Right cardiac atrium (tissue), 5 donors: Measurements from ENCODE around the gene SLC25A43. TPM values are rescaled to one million over a fixed set of nuclear protein-coding genes. Genes with fewer than 3 reads are reported as not detected.

Source experiments
- ATAC-seq, 2 donors: fragments of 200-7000 bp; cut with Tn5 transposase; one replicate each; pipeline versions ENCODE4 v1.8.0 to v1.9.1; 2020; ENCODE audit warnings: moderate library complexity in 2 of 2, mild to moderate bottlenecking in 1 of 2
- DNase-seq, 3 donors: peaks; one replicate each; pipeline ENCODE4 v3.0.0-alpha.2; 2020
- H3K27ac ChIP-seq: one replicate; pipeline ENCODE4 v1.5.1; 2013; ENCODE audit warnings: mild to moderate bottlenecking, low read length, control low read depth, moderate library complexity
- H3K27me3 ChIP-seq: one replicate; pipeline ENCODE4 v1.6.1; 2013; ENCODE audit not compliant: control insufficient read depth, insufficient read depth
- H3K4me1 ChIP-seq: one replicate; pipeline ENCODE4 v1.6.1; 2013; ENCODE audit warnings: low read length; ENCODE audit not compliant: control insufficient read depth, insufficient read depth
- H3K4me3 ChIP-seq: one replicate; pipeline ENCODE4 v1.5.1; 2013; ENCODE audit warnings: low read length, control low read depth
- H3K9me3 ChIP-seq: one replicate; pipeline ENCODE4 v1.6.1; 2013; ENCODE audit warnings: low read length; ENCODE audit not compliant: control insufficient read depth
- WGBS: extraction: QIAGEN DNeasy Blood & Tissue Kit; methylation state at CpG from one replicate; pipeline ENCODE4 v1.1.7; 2013; 5-methylcytosine and 5-hydroxymethylcytosine counted together
- intact Hi-C, 4 donors: fragments of 100-400 bp; cut with DNase I; formaldehyde crosslinking; loops; one replicate each; pipeline versions ENCODE4 v1.11.0 to v1.14.0; 2022 to 2023
- polyA plus RNA-seq: library from polyadenylated mRNA; stranded (reverse); fragments of 200-250 nt; gene quantifications from one replicate; pipeline ENCODE4 v1.2.3, GENCODE V29; 2013
- total RNA-seq, 4 donors: library from RNA; stranded (reverse); fragmentation: NEBNext Ultra II Directional; extraction: Animal tissue kit (Norgen Biotek cat#: 25700); gene quantifications; one replicate each; pipeline ENCODE4 v1.2.1, GENCODE V29; 2021
- donor health status: healthy with polysubstance abuse.
- donor health status: DM: no; HTN: yes; CAD: no.
- donor health status: DM: no; HTN: no; CAD: no.
- donor health status: DM: no; HTN: yes; CAD: no; lungs with severe emphysema.
- donor health status: DM: yes; HTN: yes; CAD: no.

SLC25A43 gene
- total and polyA plus RNA-seq, 5 donors: 3.9 to 6.0 (median 4.9) TPM

- H3K27me3 ChIP-seq: no peaks in the 10 kb centered on the region
- ATAC-seq: no peak
- no peaks in the 10 kb centered on the region for H3K9me3 ChIP-seq
- H3K4me3 ChIP-seq: no peak overlapping the region
- peaks cover 10% of the 10 kb centered on the region for H3K4me1 ChIP-seq
- DNase-seq: no peak
- intact Hi-C loops: no loop called here
- no peak overlapping the region for H3K27ac ChIP-seq
- 85% methylated on average over 13 of the region's 13 CpGs for WGBS
Measured at GRCh38 chrX:119500061-119500800, 101.1 kb downstream of the SLC25A43 start.

GRCh38 chrX:119501511-119502148, 102.5 kb downstream of the SLC25A43 start:
- no peak for ATAC-seq
- intact Hi-C loops: no loop called here

GRCh38 chrX:119502727-119503483, 103.8 kb downstream of the SLC25A43 start:
- Histone ChIP-seq H3K9me3 (no peaks in the 10 kb centered on the region), H3K27me3 (no peaks in the 10 kb centered on the region), H3K4me1 (peaks cover 10% of the 10 kb centered on the region), H3K4me3 (no peak overlapping the region), H3K27ac (no peak overlapping the region)
- 43% methylated on average over 11 of the region's 11 CpGs for WGBS
- DNase-seq: no peak
- ATAC-seq: peak; percentile 50 to 51
- intact Hi-C loops: no loop called here

More at GRCh38 chrX:119501511-119502148, 102.5 kb downstream of the SLC25A43 start:
- peaks cover 10% of the 10 kb centered on the region for H3K4me1 ChIP-seq
- no peaks in the 10 kb centered on the region for H3K27me3 ChIP-seq
- 90% methylated on average over 7 of the region's 7 CpGs for WGBS
- no peak overlapping the region for H3K4me3 ChIP-seq
- no peak overlapping the region for H3K27ac ChIP-seq
- DNase-seq: no peak
- H3K9me3 ChIP-seq: no peaks in the 10 kb centered on the region

- WGBS: 12% methylated on average over 2 of the region's 2 CpGs
- H3K4me3 ChIP-seq: no peak overlapping the region
- peaks cover 10% of the 10 kb centered on the region for H3K4me1 ChIP-seq
- ATAC-seq (peak; percentile 14 to 63), DNase-seq (no peak)
- intact Hi-C loops: no loop called here
- no peaks in the 10 kb centered on the region for H3K9me3 ChIP-seq
- no peaks in the 10 kb centered on the region for H3K27me3 ChIP-seq
- H3K27ac ChIP-seq: no peak overlapping the region
Measured at GRCh38 chrX:119503484-119503861, 104.3 kb downstream of the SLC25A43 start.

Other genes starting within 250 kb of the SLC25A43 start
- gene PGRMC1, start 163.1 kb upstream of the SLC25A43 start, total RNA-seq: 10 to 100 TPM; 26.9 to 38.0 (median 30.6) TPM
- gene PGRMC1, start 163.1 kb upstream of the SLC25A43 start, polyA plus RNA-seq: 36.9 TPM
- gene SLC25A5, start 69.1 kb downstream of the SLC25A43 start, total RNA-seq: 100 to 1,000 TPM; 172 to 213 (median 198) TPM
- gene SLC25A5, start 69.1 kb downstream of the SLC25A43 start, polyA plus RNA-seq: 126 TPM
- 10 to 100 TPM; 13.6 to 17.4 (median 17.0) TPM for gene STEEP1, start 166.1 kb downstream of the SLC25A43 start, total RNA-seq
- 14.3 TPM for gene STEEP1, start 166.1 kb downstream of the SLC25A43 start, polyA plus RNA-seq
- 10 to 100 TPM; 48.8 to 59.8 (median 53.2) TPM for gene UBE2A, start 175.2 kb downstream of the SLC25A43 start, total RNA-seq
- 56.8 TPM for gene UBE2A, start 175.2 kb downstream of the SLC25A43 start, polyA plus RNA-seq
- gene NKRF, start 207.1 kb downstream of the SLC25A43 start, total RNA-seq: 1 to 10 TPM; 4.4 to 5.2 (median 4.8) TPM
- 3.8 TPM for gene NKRF, start 207.1 kb downstream of the SLC25A43 start, polyA plus RNA-seq